HG03521 (cell line): ENCODE measurements around the gene HOMEZ.
A peak's percentile ranks its signal among the peaks of the same experiment; 100 is the strongest.

Experiments
- ATAC-seq: cut with Tn5 transposase; IDR thresholded peaks from one replicate; pipeline ENCODE4 v1.9.1; 2021; ENCODE audit warnings: mild to moderate bottlenecking, moderate library complexity; ENCODE audit not compliant: unreplicated experiment

The HOMEZ gene

DNA sequence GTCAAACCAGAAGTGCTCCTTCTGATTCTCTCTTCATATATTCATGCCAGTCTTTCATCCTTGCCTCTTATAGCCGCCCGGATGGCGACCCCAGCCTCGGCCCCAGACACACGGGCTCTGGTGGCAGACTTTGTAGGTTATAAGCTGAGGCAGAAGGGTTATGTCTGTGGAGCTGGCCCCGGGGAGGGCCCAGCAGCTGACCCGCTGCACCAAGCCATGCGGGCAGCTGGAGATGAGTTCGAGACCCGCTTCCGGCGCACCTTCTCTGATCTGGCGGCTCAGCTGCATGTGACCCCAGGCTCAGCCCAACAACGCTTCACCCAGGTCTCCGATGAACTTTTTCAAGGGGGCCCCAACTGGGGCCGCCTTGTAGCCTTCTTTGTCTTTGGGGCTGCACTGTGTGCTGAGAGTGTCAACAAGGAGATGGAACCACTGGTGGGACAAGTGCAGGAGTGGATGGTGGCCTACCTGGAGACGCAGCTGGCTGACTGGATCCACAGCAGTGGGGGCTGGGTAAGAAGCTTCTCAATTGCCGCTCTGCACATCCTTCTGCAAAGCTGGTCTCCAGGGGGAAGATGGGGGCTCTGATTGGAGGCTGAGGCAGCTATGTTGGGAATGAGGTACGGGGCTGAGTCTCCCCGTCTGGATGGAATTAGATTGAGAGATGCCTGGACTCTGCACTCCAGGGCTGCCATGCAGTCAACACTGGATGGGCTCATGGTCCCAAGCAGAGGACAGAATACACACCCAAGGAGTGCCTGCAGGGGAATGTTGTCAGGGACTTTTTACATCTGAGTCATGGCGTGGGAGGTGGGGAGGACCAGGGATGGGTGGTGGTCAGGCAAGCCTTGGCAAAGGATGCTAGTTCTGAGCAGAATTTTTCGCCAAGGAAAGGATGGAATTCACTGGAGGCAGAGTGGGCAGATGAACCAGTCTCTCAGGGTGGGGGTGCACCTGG, 22.0 kb upstream of the HOMEZ start:
- no peak for ATAC-seq

DNA sequence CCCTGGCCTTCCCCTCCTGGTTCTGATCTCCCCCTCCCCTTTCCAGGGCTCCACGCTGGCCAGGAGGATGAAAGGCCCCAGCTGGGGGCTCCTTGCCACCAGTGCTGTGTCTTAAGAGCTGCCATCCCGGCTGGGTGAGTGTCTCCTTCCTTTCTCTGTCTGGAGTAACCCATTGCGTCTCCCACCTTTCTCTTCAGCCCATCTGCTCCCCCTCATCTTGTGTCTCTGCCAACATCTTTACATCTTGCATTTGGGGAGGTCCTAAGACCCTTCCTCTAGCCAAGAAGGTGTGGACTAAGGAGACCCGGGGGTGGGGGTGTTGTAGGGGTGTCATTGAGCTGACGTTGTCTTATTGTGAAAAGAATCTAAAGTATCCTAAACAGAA, 21.2 kb upstream of the HOMEZ start:
- no peak for ATAC-seq

DNA sequence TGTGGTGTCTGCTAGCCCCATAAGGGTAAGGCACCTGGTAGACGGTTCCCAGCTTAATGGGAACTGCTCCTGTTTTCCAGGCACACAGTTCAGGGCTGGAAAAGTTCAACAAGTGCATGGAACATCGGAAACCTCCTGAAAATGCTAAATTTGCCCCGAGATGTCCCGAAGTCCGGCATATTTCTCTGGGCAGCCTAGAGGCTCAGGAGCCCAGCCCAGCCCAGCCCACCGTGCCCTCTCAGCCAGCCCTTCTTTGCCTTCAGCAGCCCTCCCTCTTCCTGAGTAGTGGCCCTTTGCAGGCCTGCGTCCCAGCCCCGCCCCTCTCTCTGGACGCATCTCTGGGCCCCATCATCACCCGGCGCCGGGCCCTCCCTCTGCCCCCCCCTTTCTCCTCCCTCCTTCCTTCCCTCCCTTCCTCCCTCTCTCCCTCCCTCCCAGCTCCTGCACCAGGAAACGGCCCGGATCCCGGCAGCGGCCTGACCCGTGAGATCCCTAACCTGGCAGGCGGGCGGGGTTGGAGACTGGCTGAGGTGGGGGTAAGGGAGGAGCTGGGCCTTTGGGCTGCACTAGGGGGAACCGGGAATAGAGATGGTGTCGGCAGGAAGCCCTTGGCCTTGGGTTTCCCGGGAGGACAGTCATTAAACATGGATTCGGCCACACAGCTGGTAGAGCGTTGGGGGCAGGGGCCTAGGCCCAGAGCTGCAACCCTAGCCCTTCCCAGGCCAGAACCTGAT, 20.6 kb upstream of the HOMEZ start, which contains the start of gene BCL2L2:
BCL2L2 (plus strand) TSS at position 422 of the 734 bp plus-strand sequence. CDS start 935 bp downstream, outside the sequence.
- no peak for ATAC-seq

DNA sequence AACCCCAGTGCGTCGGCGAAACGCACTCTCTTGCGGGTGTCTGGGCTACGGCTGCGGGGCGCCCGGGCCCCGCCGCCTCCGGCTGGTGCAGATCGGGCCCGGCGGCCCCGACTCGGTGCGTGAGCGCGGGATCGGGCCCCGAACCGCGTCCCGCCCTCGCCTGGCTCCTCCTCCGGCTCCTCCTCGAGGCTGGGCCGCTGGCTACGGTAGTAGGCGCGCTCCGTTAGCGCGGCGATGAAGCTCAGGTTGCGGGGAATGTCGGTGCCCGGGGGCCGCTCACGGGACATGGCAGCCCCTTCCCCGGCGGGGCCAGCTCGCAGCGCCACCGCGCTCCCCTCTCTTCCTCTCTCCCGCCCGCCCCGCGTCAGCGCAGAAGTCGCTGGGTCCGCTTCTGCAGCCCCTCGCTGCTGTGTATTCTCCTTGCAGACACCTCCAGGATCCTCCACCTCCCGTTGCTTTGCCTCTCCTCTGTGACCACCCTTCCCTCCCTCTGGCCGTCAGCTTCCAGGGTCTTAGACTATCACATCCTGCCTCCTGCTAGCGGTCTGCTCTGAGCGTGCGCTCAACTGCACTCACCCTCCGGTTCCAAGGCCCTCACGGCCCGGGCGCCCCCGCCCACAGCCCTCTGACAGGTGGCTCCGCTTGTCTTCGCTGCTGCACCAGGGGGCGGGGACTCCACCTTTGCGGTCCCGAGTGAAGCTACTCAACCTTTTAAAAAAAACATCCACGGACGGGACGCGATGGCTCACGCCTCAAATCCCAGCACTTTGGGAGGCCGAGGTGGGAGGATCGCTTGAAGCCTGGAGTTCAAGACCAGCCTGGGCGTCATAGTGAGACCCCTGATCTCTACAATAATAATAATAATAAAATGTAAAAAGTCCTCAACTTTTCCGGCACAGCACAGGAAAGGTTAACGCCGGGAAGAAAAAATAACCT, 16.6 kb upstream of the HOMEZ start, which contains the start of gene PPP1R3E:
PPP1R3E (minus strand) TSS at position 570 of the 936 bp plus-strand sequence; CDS start at position 287, 283 bp downstream.
- ATAC-seq: peak; percentile 23

DNA sequence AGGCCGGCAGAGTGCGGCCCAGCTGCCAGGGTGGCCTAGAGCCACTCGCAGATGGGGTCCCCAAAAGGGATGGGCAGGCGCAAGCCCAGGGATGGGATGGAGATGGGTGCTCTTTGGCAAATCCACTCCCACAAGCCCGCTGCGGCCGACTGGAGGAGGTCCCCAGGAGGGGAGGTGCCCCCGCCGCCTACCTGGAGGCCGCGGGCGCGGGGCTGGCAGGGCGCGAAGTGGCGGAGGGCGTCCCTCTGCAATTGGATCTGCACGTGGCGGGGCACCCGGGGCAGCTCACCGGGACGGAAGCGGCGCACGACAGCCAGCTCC, 16.0 kb upstream of the HOMEZ start:
- ATAC-seq: peak; percentile 6

DNA sequence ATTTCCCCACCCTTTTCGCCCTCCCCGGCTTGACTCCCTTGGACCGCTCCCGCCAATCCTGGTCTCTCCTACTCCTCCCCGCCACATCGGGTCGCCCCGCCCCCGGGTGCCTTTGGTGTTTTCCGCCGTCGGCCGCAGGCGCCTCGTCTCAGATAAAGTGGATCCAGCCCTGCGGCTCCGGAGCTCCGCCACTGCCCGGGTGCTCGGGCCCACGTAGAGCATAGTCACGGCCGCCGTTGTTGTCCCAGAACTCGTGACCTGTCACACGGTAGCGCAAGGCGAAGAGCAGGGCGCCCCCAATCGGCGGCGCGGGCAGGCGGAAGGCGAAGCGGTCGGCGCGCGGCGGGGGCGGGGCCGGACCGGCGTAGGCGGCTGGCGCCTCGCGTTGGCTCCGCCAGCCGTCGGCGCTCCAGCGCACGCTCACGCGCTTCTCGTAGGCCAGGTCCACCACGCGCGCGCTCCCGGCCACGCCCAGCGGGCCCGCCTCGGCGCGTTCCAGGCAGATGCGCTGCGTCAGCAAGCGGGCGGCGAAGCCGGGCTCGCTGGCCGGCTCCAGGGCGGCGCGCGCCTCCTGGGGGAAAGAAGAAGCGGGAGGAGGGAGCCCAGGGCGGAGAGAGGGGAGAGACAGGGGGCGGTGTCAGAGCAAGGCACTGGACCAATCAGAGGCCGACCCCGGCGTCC, 15.5 kb upstream of the HOMEZ start:
- peak; percentile 75 for ATAC-seq

DNA sequence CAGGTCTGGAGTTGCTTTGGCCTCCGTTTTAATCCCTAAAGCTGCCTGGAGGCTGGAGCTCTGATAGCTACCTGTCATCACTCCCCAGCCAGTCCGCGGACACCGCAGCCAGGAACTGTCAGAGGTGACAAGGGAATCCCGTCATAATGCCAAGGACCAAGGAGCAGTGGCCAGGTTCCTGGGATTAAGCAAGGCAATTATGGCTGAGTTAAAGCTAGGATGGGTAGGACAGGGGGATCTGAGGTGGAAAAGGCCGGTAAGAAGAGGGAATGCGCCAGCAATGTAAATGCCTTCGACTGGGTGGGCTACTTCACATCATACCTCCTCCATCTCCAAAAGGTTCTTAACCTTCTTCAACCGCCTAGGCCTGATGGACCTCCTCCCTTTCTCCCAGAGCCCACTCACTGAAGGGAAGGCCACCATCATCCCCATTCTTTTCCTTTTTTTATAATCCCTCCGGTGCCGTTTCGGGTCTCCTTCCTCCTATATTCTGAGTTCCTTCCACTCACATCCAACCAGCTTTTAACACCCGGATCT, 14.8 kb upstream of the HOMEZ start:
- ATAC-seq: no peak

DNA sequence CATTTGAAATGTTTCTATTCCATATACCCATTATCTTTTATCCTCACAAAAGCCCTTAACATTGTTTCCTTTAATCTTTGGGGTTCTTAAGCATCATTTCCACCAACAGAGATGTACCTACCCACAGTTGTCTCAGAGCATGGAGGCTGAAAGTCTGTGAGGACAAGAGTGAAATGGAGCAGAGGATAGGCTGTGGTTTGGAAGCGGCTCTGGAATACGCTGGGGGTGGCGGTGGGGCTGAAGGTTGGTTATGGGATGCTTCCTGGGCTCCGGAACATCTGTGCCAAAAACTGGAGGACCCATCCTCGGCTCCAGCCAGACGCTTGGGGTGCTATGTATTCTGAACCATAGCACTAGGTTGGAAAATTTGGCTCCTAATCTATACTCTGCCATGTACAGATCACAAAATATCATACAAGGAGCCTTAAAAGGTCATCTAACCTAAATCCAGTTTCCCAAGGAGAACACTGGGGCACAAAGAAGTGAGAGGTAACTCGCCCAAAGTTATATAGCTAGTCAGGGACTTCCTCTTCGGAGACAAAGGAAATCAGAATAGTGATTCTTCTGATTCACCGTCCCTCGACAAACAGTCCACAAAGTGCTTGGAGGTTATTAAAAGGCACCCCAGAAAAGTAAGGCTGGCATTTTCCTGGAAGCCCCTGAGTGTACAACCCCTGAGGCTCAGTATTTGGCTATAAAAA, 14.2 kb upstream of the HOMEZ start:
- ATAC-seq: no peak

DNA sequence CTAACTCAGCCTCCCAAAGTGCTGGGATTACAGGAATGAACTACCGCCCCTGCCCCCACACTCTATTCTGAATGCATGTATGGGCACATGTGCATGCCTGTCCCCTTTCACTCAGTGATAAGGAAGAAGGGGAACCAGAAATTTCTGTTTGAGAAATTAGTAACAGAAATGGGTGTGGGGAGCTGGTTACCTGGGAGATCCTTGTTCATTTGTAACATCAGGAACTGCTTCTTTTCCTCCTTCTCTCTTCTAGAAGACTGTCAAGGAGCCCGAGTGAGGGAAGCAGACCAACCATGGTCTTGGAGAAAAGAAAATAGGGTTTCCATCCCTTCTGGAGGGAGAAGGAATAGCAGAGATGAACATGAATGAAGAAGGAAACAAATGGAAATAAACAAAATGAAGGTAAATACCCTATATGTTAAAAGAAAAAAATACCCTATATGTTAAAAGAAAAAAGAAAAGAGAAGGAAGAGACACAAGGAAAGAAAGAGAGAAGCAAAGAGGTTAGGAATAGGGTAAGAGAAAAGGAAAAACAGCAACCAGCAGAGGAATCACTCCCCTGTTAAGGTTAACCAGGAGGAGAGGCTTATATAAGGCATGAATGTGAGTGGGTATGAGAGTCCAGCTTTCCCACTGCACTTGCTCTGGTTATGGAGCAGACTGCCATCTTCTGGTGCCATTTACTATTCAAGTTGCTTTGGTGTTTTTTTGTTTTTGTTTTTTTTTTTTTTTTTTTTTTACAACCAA, 13.5 kb upstream of the HOMEZ start:
- ATAC-seq: no peak

DNA sequence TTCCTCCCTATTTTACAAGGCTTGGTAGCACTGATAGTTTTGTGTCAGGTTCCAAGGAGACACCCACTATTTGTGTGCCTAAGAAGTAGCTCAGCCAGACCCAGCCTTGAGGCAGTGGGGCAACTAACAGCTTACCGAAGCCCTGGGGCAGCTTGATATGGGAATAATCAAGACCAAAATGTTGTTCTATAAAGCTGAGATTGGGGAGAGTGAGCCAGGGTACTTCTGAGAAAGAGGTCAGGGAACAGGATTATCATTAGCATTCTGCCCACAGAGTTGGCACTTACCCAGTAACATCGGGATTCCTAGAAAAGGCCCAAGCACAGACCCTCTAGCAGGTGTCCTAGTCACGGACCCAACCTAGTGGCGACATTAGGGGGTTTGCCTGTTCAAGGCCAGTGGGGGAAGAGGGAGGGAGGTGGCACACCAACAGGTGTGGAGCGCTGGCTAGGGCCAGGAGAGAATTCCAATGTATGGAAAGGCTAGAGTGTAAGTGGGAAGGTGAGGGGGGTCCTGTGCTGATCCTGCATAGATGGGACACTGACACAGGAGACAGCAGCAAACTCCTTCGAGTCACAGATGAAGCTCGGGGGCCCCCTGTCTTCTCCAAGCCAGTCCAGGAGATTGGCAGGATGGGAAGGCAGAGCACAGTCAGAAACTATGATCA, 11.8 kb upstream of the HOMEZ start:
- no peak for ATAC-seq

DNA sequence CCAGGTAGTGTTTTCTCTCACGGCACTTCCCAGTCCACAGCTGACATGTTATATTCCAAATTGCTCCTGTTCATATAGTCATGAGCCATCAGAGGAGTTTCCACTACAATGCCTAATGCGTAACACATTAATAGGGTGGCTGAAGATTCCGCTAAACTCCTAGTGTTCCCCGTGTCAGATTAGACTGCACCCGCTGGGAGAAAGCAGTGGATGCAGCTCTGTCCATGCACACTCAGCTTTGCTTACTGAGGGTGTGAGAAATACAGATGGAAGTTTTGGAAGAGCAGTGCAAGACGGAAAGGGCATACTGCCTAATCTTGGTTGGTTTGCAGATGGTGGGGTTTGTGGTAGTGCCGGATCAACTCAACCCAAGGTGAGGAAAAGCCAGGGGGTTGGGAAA, 11.2 kb upstream of the HOMEZ start:
- no peak for ATAC-seq

DNA sequence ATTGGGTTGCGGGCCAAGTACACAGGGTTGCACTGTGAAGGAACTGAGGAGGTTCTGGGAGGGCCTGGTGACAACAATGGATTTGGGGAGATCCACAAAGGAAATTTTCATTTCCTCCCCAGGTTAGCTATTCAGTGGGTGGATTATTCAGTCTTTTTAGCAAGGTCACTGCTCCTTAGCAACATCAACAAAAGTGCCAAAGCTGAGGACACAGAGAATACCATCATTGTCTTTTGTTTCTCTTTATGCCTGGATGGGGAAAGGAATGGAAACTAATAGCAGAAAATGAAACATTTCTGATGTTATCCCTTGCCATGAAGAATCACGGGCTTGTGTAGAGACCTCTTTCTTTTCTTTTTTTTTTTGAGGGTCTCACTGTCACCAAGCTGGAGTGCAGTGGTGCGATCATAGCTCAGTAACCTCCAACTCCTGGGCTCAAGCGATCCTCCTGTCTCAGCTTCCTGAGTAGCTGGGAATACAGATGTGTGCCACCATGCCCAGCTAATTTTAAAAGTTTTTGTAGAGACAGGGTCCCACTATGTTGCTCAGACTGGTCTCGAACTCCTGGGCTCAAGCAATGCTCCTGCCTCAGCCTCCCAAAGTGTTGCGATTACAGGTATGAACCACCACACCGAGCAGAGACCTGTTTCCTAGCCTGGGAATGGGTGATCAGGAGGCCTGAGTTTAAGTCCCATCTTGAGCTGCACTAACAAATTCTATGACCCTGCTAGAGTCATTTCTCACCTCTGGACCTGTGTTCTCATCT, 10.3 kb upstream of the HOMEZ start:
- no peak for ATAC-seq

DNA sequence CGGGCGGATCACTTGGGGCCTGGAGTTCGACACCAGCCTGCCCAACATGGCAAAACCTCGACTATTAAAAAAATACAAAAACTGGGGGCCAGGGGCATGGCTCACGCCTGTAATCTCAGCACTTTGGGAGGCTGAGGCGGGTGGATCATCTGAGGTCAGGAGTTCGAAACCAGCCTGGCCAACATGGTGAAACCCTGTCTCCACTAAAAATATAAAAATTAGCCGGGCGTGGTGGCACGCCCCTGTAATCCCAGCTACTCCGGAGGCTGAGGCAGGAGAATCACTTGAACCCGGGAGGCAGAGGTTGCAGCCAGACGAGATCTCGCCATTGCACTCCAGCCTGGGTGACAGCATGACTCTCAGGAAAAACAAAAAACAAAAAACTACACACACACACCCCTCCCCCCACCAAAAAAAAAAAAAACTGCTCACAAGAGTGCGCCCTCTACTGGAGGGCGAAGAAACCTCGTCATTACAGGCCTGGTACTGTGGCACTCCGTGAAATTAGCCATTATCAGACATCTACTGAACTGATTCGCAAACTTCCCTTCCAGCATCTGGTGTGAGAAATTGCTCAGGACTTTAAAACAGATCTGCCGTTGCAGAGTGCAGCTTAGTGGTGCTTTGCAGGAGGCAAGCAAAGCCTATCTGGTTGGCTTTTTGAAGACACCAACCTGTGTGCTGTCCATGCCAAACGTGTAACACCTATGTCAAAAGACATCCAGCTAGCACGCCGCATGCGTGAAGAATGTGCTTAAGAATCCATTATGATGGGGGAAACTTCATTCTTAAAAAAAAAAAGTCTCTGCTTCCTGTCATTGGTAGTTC, 9.0 kb upstream of the HOMEZ start:
- ATAC-seq: no peak

DNA sequence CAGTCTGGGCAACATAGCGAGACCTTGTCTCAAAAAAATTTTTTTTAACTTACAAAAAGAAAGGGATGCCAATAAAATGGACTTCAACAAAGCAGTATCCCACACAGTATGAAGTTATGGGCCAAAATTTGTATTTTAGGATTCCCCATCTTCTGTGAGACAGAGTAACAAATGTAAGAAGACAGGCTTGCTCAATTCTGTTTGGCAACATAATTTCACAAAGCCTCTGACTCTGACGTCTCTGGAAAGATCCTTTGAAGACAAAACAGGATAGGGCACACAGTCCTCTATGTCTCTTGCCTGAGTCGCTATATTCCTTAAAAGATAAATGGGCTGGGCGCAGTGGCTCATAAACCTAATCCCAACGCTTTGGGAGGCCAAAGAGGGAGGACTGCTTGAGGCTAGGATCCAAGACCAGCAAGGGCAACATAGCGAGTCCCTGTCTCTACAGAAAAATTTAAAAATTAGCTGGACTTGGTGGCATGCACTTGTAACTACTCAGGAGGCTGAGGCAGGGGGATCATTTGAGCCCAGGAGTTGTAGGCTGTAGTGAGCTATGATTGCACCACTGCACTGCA, 1.1 kb upstream of the HOMEZ start:
- ATAC-seq: no peak

DNA sequence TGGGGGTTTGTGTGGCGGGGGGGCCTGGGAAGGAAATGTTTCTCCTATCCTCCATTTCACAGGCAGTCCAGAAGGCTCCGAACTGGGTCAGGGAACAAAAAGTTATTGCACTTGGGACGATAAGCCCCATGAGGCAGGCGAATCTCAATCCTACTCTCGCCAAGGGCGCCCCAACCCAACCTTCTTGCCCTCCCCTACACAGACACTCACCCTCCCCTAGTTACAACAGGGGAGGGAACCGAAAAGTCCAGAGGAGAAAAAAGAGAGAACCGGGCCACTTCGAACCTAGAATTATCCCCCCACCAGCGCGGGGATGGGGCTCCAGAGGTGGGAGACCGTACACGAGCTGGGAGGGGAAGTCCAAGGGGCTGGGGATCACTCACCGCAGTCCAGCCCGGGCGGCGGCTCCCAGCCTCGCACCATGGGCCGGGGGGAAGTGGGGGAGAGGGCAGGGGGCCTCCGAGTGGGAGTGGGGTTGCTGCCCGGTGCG, 357 bp downstream of the HOMEZ start:
- ATAC-seq: peak; percentile 16
